H9 (cell line): Measurements from ENCODE around the gene NCBP1. TPM values are rescaled to one million over a fixed set of nuclear protein-coding genes. Genes with fewer than 3 reads are reported as not detected.

Source experiments
- DNase-seq: peaks from one replicate; pipeline ENCODE4 v3.0.0-alpha.2; 2017
- H2AFZ ChIP-seq: one replicate; pipeline ENCODE4 v1.6.1; 2013; ENCODE audit warnings: mild to moderate bottlenecking, low read length, control low read depth, moderate library complexity
- H2AK5ac ChIP-seq: 2 replicates; pipeline ENCODE4 v1.6.1; 2013; ENCODE audit warnings: low read length, control low read depth, mixed read lengths; ENCODE audit not compliant: insufficient read length
- H2BK120ac ChIP-seq: one replicate; pipeline ENCODE4 v1.6.1; 2013; ENCODE audit warnings: low read depth, mild to moderate bottlenecking, low read length, control low read depth, inconsistent platforms; ENCODE audit not compliant: poor library complexity, severe bottlenecking
- H2BK12ac ChIP-seq: 2 replicates; pipeline ENCODE4 v1.6.1; 2013; ENCODE audit warnings: low read length, control low read depth, mixed read lengths, low read depth; ENCODE audit not compliant: insufficient read length
- H2BK15ac ChIP-seq: 2 replicates; pipeline ENCODE4 v1.6.1; 2013; ENCODE audit warnings: low read depth, low read length, control low read depth
- H2BK20ac ChIP-seq: one replicate; pipeline ENCODE4 v1.6.1; 2013; ENCODE audit warnings: low read depth, mild to moderate bottlenecking, low read length, control low read depth, inconsistent platforms; ENCODE audit not compliant: poor library complexity, severe bottlenecking
- H2BK5ac ChIP-seq: 2 replicates; pipeline ENCODE4 v1.6.1; 2013; ENCODE audit warnings: low read length, control low read depth, mixed read lengths; ENCODE audit not compliant: insufficient read length
- H3K14ac ChIP-seq: 2 replicates; pipeline ENCODE4 v1.6.1; 2013; ENCODE audit warnings: low read length, control low read depth; ENCODE audit not compliant: insufficient read depth
- H3K18ac ChIP-seq: 2 replicates; pipeline ENCODE4 v1.6.1; 2013; ENCODE audit warnings: low read depth, mild to moderate bottlenecking, mixed read lengths, low read length, control low read depth; ENCODE audit not compliant: insufficient read length
- H3K23ac ChIP-seq: 2 replicates; pipeline ENCODE4 v1.6.1; 2013; ENCODE audit warnings: low read length, control low read depth, mixed read lengths, low read depth; ENCODE audit not compliant: insufficient read length
- H3K23me2 ChIP-seq: 2 replicates; pipeline ENCODE4 v1.6.1; 2013; ENCODE audit warnings: low read depth, mild to moderate bottlenecking, mixed read lengths, low read length, control low read depth; ENCODE audit not compliant: insufficient read length, poor library complexity, severe bottlenecking
- H3K27ac ChIP-seq: 2 replicates; pipeline ENCODE4 v1.5.1; 2013; ENCODE audit warnings: low read length, control low read depth, mixed read lengths, low read depth; ENCODE audit not compliant: insufficient read length
- H3K27me3 ChIP-seq: 2 replicates; pipeline ENCODE4 v1.6.1; 2013; ENCODE audit warnings: low read length, control low read depth, inconsistent platforms; ENCODE audit not compliant: insufficient read depth
- H3K4ac ChIP-seq: 2 replicates; pipeline ENCODE4 v1.6.1; 2013; ENCODE audit warnings: low read depth, mild to moderate bottlenecking, control low read depth, inconsistent platforms, low read length, moderate library complexity
- H3K4me1 ChIP-seq: 2 replicates; pipeline ENCODE4 v1.6.1; 2013; ENCODE audit warnings: low read length, control low read depth, inconsistent platforms; ENCODE audit not compliant: insufficient read depth
- H3K4me2 ChIP-seq: 2 replicates; pipeline ENCODE4 v1.6.1; 2013; ENCODE audit warnings: low read length, control low read depth, mixed read lengths; ENCODE audit not compliant: insufficient read length, insufficient read depth
- H3K56ac ChIP-seq: 2 replicates; pipeline ENCODE4 v1.6.1; 2013; ENCODE audit warnings: low read depth, mild to moderate bottlenecking, mixed read lengths, low read length, control low read depth; ENCODE audit not compliant: insufficient read length
- H3K79me1 ChIP-seq: 2 replicates; pipeline ENCODE4 v1.6.1; 2013; ENCODE audit warnings: low read depth, mild to moderate bottlenecking, moderate library complexity, low read length, control low read depth, inconsistent platforms; ENCODE audit not compliant: insufficient read depth, poor library complexity, severe bottlenecking
- H3K79me2 ChIP-seq: 2 replicates; pipeline ENCODE4 v1.6.1; 2013; ENCODE audit warnings: low read length, control low read depth, inconsistent platforms; ENCODE audit not compliant: insufficient read depth
- H3K9ac ChIP-seq: 2 replicates; pipeline ENCODE4 v1.6.1; 2013; ENCODE audit warnings: low read length, control low read depth, mixed read lengths; ENCODE audit not compliant: insufficient read length; ENCODE audit errors: extremely low read depth
- H3K9me3 ChIP-seq: one replicate; pipeline ENCODE4 v1.6.1; 2013; ENCODE audit warnings: low read depth, low read length, inconsistent platforms; ENCODE audit not compliant: control insufficient read depth
- H3T11ph ChIP-seq: one replicate; pipeline ENCODE4 v1.6.1; 2013; ENCODE audit warnings: mild to moderate bottlenecking, low read length, control low read depth, inconsistent platforms
- H4K20me1 ChIP-seq: one replicate; pipeline ENCODE4 v1.6.1; 2013; ENCODE audit not compliant: control insufficient read depth, insufficient read length, insufficient read depth
- H4K5ac ChIP-seq: 2 replicates; pipeline ENCODE4 v1.6.1; 2013; ENCODE audit warnings: low read depth, mild to moderate bottlenecking, mixed read lengths, low read length, control low read depth; ENCODE audit not compliant: insufficient read length
- H4K8ac ChIP-seq: replicated peaks from 2 replicates; pipeline ENCODE4 v1.6.1; 2013; ENCODE audit warnings: low read length, control low read depth, mixed read lengths, low read depth; ENCODE audit not compliant: insufficient read length
- H4K91ac ChIP-seq: 2 replicates; pipeline ENCODE4 v1.6.1; 2013; ENCODE audit warnings: low read depth, mild to moderate bottlenecking, moderate library complexity, mixed read lengths, low read length, control low read depth; ENCODE audit not compliant: insufficient read length
- H3K27ac Mint-ChIP-seq, 3 experiments: 2 replicates in 2 of 3; 3 replicates in 1 of 3; pipeline ENCODE4 v1.8.0; 2020 to 2021; ENCODE audit warnings: mixed read lengths in 3 of 3, mild to moderate bottlenecking in 1 of 3, moderate library complexity in 1 of 3
- H3K27me3 Mint-ChIP-seq: 2 replicates; pipeline ENCODE4 v1.8.0; 2021; ENCODE audit warnings: low read depth, mild to moderate bottlenecking, moderate library complexity, mixed read lengths
- H3K36me3 Mint-ChIP-seq, 3 experiments: 2 replicates in 2 of 3; 3 replicates in 1 of 3; pipeline ENCODE4 v1.8.0; 2020 to 2021; ENCODE audit warnings: low read depth in 3 of 3, mixed read lengths in 3 of 3; ENCODE audit not compliant: insufficient read depth in 1 of 3
- H3K4me1 Mint-ChIP-seq, 2 experiments: 2 replicates each; pipeline ENCODE4 v1.8.0; 2020; ENCODE audit warnings: mixed read lengths in 2 of 2
- H3K4me3 Mint-ChIP-seq, 2 experiments: 2 replicates in 1 of 2; 3 replicates in 1 of 2; pipeline ENCODE4 v1.8.0; 2020 to 2021; ENCODE audit warnings: mild to moderate bottlenecking in 2 of 2, mixed read lengths in 2 of 2, moderate library complexity in 1 of 2
- H3K9me3 Mint-ChIP-seq, 2 experiments: 2 replicates in 1 of 2; 3 replicates in 1 of 2; pipeline ENCODE4 v1.8.0; 2020; ENCODE audit warnings: mild to moderate bottlenecking in 2 of 2, mixed read lengths in 2 of 2, moderate library complexity in 1 of 2
- CTCF ChIP-seq: fragments of 200-600 bp; sonication (generic); conservative IDR thresholded peaks from 3 replicates; pipeline ENCODE4 v1.8.0; 2021; ENCODE audit warnings: antibody characterized with exemption, mild to moderate bottlenecking
- WGBS: extraction: QIAGEN DNeasy Blood & Tissue Kit; methylation state at CpG from one replicate; pipeline ENCODE4 v1.1.7; 2013; ENCODE audit warnings: missing lambda C conversion rate, low lambda C conversion rate, mixed read lengths; ENCODE audit not compliant: insufficient read length; ENCODE audit errors: extremely low coverage; 5-methylcytosine and 5-hydroxymethylcytosine counted together
- total RNA-seq: library from RNA; stranded (reverse); gene quantifications from 2 replicates; pipeline ENCODE4 v1.2.1, GENCODE V29; 2021

Gene NCBP1
- total RNA-seq, 1 experiment from 2014 or later = 55.7 TPM

GRCh38 chr9:97623946-97624345 lies 9.7 kb upstream of the NCBP1 start:
- H3K36me3 Mint-ChIP-seq = peaks cover 51 to 77% (median 64%) of the 10 kb centered on the region in 3 experiments
- Histone ChIP-seq H3K27ac (no peak overlapping the region), H2AK5ac (no peak overlapping the region), H3K23me2 (no peaks in the 10 kb centered on the region), H3K79me1 (peaks cover 3% of the 10 kb centered on the region), H2BK5ac (no peak overlapping the region), H2BK12ac (no peak overlapping the region), H3K4me2 (no peak overlapping the region), H3K79me2 (peaks cover 2% of the 10 kb centered on the region; the same call in 1 of the 2 replicates), H3K56ac (no peak overlapping the region), H3K4me1 (no peaks in the 10 kb centered on the region), H4K20me1 (no peaks in the 10 kb centered on the region), H2BK20ac (no peak overlapping the region), H4K8ac (no peak overlapping the region), H2BK120ac (no peak overlapping the region), H3K9me3 (peaks cover 6% of the 10 kb centered on the region), H3T11ph (no peak overlapping the region), H2AFZ (no peak overlapping the region), H2BK15ac (no peak overlapping the region), H3K4ac (no peak overlapping the region), H3K14ac (no peak overlapping the region), H4K91ac (no peak overlapping the region), H3K23ac (no peak overlapping the region), H3K27me3 (no peaks in the 10 kb centered on the region), H3K9ac (no peak overlapping the region), H4K5ac (no peak overlapping the region), H3K18ac (no peak overlapping the region)
- TF ChIP-seq CTCF = no peak
- H3K4me3 Mint-ChIP-seq = no peak overlapping the region
- DNase-seq = no peak
- H3K27ac Mint-ChIP-seq = no peak overlapping the region
- peaks cover 17 to 22% of the 10 kb centered on the region in 2 experiments for H3K4me1 Mint-ChIP-seq
- WGBS = no CpG with 5 or more reads among the region's 1 CpG
- peaks cover 30 to 32% of the 10 kb centered on the region in 2 experiments for H3K9me3 Mint-ChIP-seq
- H3K27me3 Mint-ChIP-seq = no peaks in the 10 kb centered on the region
